DND-41 (cell line): ENCODE measurements around the gene CYB5B.

Experiments used
- EZH2 ChIP-seq: IDR thresholded peaks from 3 replicates; pipeline ENCODE4 v1.6.1; 2012; ENCODE audit warnings: borderline replicate concordance, low read depth, mild to moderate bottlenecking, moderate library complexity, low read length, inconsistent platforms; ENCODE audit not compliant: severe bottlenecking
- TF ChIP-seq, protein P1 (sequence below): IDR thresholded peaks from 2 replicates; pipeline ENCODE4 v1.5.1; 2012; ENCODE audit warnings: borderline replicate concordance, low read length, moderate library complexity, mild to moderate bottlenecking; ENCODE audit not compliant: poor library complexity, severe bottlenecking; ENCODE audit errors: extremely low read depth

- TF ChIP-seq EZH2, result no peak
- TF ChIP-seq, protein P1, sequence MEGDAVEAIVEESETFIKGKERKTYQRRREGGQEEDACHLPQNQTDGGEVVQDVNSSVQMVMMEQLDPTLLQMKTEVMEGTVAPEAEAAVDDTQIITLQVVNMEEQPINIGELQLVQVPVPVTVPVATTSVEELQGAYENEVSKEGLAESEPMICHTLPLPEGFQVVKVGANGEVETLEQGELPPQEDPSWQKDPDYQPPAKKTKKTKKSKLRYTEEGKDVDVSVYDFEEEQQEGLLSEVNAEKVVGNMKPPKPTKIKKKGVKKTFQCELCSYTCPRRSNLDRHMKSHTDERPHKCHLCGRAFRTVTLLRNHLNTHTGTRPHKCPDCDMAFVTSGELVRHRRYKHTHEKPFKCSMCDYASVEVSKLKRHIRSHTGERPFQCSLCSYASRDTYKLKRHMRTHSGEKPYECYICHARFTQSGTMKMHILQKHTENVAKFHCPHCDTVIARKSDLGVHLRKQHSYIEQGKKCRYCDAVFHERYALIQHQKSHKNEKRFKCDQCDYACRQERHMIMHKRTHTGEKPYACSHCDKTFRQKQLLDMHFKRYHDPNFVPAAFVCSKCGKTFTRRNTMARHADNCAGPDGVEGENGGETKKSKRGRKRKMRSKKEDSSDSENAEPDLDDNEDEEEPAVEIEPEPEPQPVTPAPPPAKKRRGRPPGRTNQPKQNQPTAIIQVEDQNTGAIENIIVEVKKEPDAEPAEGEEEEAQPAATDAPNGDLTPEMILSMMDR, result no peak
Observed at GRCh38 chr16:69463876-69464275, 39.5 kb downstream of the CYB5B start.
